GM12875 (cell line): ENCODE results near the gene BCORL1.

Experiments used
- H3K4me3 ChIP-seq: one replicate; pipeline ENCODE4 v1.5.1; 2011; ENCODE audit warnings: low read depth, low read length, control low read depth
- CTCF ChIP-seq: IDR thresholded peaks from 2 replicates; pipeline ENCODE4 v1.5.1; 2011; ENCODE audit warnings: low read depth, mild to moderate bottlenecking, control low read depth, inconsistent platforms, low read length, moderate library complexity, borderline replicate concordance; ENCODE audit not compliant: insufficient read depth

BCORL1 gene

DNA sequence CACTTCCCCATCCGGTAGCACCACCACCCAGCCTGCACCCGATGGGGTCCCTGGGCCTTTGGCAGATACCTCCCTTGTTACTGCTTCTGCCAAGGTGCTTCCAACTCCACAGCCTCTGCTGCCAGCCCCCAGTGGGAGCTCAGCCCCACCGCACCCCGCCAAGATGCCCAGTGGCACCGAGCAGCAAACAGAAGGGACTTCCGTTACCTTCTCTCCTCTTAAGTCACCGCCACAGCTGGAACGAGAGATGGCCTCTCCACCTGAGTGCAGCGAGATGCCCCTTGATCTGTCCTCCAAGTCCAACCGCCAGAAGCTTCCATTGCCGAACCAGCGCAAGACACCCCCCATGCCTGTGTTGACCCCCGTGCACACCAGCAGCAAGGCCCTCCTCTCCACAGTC is 31.9 kb downstream of the BCORL1 start:
- no peak for TF ChIP-seq CTCF
- H3K4me3 ChIP-seq = no peak overlapping the region

DNA sequence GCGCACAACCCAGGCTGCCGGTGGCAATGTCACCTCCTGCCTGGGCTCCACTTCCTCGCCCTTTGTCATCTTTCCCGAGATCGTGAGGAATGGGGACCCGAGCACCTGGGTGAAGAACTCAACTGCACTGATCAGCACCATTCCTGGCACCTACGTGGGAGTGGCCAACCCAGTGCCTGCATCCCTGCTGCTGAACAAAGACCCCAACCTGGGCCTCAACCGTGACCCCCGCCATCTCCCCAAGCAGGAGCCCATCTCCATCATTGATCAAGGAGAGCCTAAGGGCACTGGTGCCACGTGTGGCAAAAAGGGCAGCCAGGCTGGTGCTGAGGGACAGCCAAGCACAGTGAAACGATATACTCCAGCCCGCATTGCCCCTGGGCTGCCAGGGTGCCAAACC is 32.3 kb downstream of the BCORL1 start:
- no peak overlapping the region for H3K4me3 ChIP-seq
- no peak for TF ChIP-seq CTCF

- TF ChIP-seq CTCF = no peak
- H3K4me3 ChIP-seq = no peak overlapping the region
These were observed 32.7 kb downstream of the BCORL1 start for GRCh38 chrX:130015181-130015580.

- no peak overlapping the region for H3K4me3 ChIP-seq
These were observed 35.7 kb downstream of the BCORL1 start for GRCh38 chrX:130018143-130018542.

DNA sequence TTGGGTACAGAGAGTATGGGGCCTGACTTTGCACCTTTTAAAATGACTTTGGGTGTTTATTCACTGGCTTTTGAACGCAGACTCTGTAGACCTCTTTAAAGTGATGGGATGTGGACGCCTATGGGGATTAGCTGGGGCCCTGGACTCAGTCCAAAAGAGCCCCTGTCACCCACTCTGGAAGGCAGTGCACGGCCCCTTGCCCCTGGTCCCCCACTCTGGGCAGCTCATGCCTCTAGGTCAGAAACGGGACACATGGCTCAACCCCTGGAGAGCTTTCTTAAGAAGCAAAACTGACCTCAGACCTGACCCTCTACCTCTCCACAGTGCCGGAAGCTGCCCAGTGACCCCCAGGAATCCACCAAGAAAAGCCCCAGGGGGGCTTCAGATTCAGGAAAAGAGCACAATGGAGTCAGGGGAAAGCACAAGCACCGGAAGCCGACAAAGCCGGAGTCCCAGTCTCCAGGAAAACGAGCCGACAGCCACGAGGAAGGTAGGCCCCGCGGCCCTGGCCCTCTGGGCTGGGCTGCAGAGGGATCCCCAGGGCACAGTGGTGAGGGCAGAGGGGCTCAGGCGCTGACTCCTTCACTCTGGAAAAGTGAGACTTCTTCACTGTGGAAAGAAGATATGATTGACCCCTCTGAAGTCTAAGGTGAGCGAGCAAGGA is 38.4 kb downstream of the BCORL1 start:
- no peak overlapping the region for H3K4me3 ChIP-seq
- TF ChIP-seq CTCF = no peak

More at GRCh38 chrX:130018143-130018542, 35.7 kb downstream of the BCORL1 start:
- TF ChIP-seq CTCF = no peak

DNA sequence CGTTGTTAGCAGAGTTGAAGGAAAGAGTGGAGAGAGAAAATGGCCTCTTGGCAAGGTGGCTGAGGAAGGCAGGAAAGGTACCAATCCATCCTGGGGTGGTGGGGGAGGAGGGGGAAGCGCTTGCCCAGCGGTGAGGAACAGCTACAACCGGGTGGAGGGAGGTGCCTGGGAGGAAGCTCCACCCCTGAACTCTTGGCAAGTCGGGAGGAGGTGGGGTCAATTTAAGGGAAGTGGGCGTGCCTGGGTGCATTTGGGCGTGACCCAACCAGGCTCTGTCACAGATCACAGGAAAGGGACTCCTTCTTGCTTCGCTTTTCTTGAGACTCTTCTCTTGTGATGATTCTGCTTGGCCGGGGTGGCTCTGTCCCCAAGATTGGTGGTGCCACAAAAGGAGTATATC is 41.7 kb downstream of the BCORL1 start:
- no peak for TF ChIP-seq CTCF
- H3K4me3 ChIP-seq = no peak overlapping the region

DNA sequence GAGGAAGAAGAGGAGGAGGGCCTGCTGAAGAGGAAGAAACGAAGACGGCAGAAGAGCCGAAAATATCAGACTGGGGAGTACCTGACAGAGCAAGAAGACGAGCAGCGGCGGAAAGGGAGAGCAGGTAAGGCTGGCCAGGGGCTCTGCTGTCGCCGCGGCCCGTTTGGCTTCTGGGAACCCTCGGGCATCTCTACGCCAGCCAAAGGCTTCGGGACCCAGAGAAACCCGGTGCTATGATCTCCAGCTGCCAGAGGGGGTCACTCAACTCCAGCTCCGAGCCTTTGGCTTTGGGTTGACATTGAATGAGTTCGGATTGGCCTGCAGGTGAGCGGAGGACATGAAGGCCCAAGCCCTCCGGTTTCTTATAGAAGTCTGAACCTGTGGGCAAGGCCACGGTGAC is 42.8 kb downstream of the BCORL1 start:
- no peak overlapping the region for H3K4me3 ChIP-seq
- no peak for TF ChIP-seq CTCF
